Activated T-helper 2 cell treated with anti-CD3 and anti-CD28 coated beads, Interferon-gamma antibody, Interleukin-2, Interleukin-4, amounts not matched to agents 10 μg/mL and 5 μg/mL and 100 μg/mL, durations not matched to agents 14 hours and 24 hours and 36 hours (primary cell): ENCODE data around the gene GAB2. TPM values are rescaled to one million over a fixed set of nuclear protein-coding genes. Genes with fewer than 3 reads are reported as not detected.

Experiments used
- DNase-seq: peaks from one replicate; pipeline ENCODE4 v3.0.0; 2021; ENCODE audit warnings: low spot score
- H3K27ac Mint-ChIP-seq: one replicate; pipeline ENCODE4 v1.8.0; 2021; ENCODE audit warnings: mixed read lengths
- H3K27me3 Mint-ChIP-seq: one replicate; pipeline ENCODE4 v1.8.0; 2021; ENCODE audit warnings: low read depth, mixed read lengths
- H3K36me3 Mint-ChIP-seq: one replicate; pipeline ENCODE4 v1.8.0; 2021; ENCODE audit warnings: low read depth, mixed read lengths
- H3K4me1 Mint-ChIP-seq: one replicate; pipeline ENCODE4 v1.8.0; 2021; ENCODE audit warnings: low read depth, mixed read lengths
- H3K4me3 Mint-ChIP-seq: one replicate; pipeline ENCODE4 v1.8.0; 2021; ENCODE audit warnings: low read depth, mild to moderate bottlenecking, moderate library complexity, mixed read lengths
- H3K9me3 Mint-ChIP-seq: one replicate; pipeline ENCODE4 v1.8.0; 2021; ENCODE audit warnings: mixed read lengths
- intact Hi-C: fragments of 100-400 bp; cut with micrococcal nuclease; formaldehyde crosslinking; loops from one replicate; pipeline ENCODE4 v1.15.1; 2023
- total RNA-seq: library from RNA; stranded (reverse); gene quantifications from 2 replicates; pipeline ENCODE4 v1.2.3, GENCODE V29; 2022

GAB2 gene
- total RNA-seq, 1 donor from 2014 or later, result 32.8 TPM

GRCh38 chr11:78444726-78445125, 27.1 kb upstream of the GAB2 start:
- no peak overlapping the region for H3K27ac Mint-ChIP-seq
- no peak for DNase-seq
- H3K9me3 Mint-ChIP-seq, result no peaks in the 10 kb centered on the region
- H3K36me3 Mint-ChIP-seq, result peaks cover 30% of the 10 kb centered on the region
- H3K4me1 Mint-ChIP-seq, result peaks cover 3% of the 10 kb centered on the region
- intact Hi-C loops, result no loop called here
- no peak overlapping the region for H3K4me3 Mint-ChIP-seq
- H3K27me3 Mint-ChIP-seq, result no peaks in the 10 kb centered on the region

GRCh38 chr11:78441956-78442355, 24.3 kb upstream of the GAB2 start:
- no peak overlapping the region for H3K4me3 Mint-ChIP-seq
- H3K9me3 Mint-ChIP-seq, result no peaks in the 10 kb centered on the region

DNA sequence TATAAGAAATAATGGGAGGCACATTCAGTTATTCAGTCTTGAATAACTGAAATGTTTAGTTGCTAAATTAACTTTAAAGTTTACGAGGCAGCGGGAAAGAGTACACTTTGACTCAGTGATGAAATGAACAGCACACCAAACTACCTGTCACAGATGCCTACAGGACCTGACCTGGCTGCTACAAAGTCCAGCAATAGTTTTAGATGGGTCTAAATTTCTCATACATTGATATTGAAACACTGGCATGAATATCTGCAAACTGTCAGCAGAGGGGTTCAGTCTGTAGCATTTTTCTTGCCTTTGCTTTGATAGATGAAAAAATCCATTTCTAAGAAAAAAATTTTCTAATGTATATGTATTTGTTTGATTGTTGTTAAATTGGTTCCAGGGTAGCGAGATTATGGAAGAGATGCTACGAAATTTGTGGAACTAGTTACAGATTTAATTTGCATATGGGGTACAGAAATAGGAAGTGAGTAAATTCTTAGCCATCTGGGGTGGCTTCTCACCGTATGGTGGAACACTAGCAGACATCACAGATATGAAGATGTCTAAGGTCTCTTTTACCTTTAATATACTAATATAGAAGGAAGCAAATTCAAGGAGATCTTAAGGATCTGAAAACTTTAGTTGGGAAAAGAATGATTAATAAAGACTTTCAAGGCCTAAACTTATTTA, 20.8 kb upstream of the GAB2 start:
- Mint-ChIP-seq H3K4me3 (no peak overlapping the region), H3K27me3 (no peaks in the 10 kb centered on the region), H3K4me1 (peaks cover 4% of the 10 kb centered on the region), H3K36me3 (peaks cover 40% of the 10 kb centered on the region), H3K9me3 (no peaks in the 10 kb centered on the region), H3K27ac (no peak overlapping the region)
- intact Hi-C loops, result no loop called here
- DNase-seq, result no peak

More at GRCh38 chr11:78441956-78442355, 24.3 kb upstream of the GAB2 start:
- Mint-ChIP-seq H3K27ac (peak overlapping the region; percentile 29), H3K4me1 (peaks cover 4% of the 10 kb centered on the region), H3K27me3 (no peaks in the 10 kb centered on the region), H3K36me3 (peaks cover 42% of the 10 kb centered on the region)
- intact Hi-C loops, result no loop called here
- no peak for DNase-seq

GRCh38 chr11:78432956-78433355, 15.3 kb upstream of the GAB2 start:
- Mint-ChIP-seq H3K36me3 (peaks cover 25% of the 10 kb centered on the region), H3K27ac (no peak overlapping the region), H3K27me3 (no peaks in the 10 kb centered on the region), H3K4me1 (peaks cover 32% of the 10 kb centered on the region), H3K4me3 (no peak overlapping the region), H3K9me3 (no peaks in the 10 kb centered on the region)
- intact Hi-C loops, result no loop called here
- DNase-seq, result no peak

- peaks cover 41% of the 10 kb centered on the region for H3K4me1 Mint-ChIP-seq
- intact Hi-C loops, result no loop called here
- no peaks in the 10 kb centered on the region for H3K9me3 Mint-ChIP-seq
- H3K36me3 Mint-ChIP-seq, result peaks cover 22% of the 10 kb centered on the region
- no peak overlapping the region for H3K27ac Mint-ChIP-seq
- no peak overlapping the region for H3K4me3 Mint-ChIP-seq
- DNase-seq, result no peak
- no peaks in the 10 kb centered on the region for H3K27me3 Mint-ChIP-seq
Observed at GRCh38 chr11:78432058-78432515, 14.5 kb upstream of the GAB2 start.

DNA sequence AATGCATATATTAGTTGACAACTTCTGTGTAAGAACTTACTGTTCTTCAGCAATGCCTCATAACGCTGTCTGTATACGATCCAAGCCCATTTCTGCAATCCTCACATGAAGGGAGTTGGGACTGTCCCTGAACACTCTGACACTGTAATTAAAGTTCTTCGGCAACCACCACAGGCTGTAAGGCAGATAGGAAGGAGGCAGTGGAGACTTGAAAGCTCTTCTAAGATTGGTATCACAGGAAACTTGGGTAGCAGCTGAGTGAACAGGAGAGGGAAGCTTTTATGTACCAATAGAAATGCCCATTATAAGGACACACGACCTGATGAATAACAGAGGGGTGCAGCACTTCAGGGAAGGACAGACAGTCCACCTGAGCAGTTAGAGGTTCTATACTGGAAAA, 12.0 kb upstream of the GAB2 start:
- H3K36me3 Mint-ChIP-seq, result peaks cover 13% of the 10 kb centered on the region
- peaks cover 64% of the 10 kb centered on the region for H3K4me1 Mint-ChIP-seq
- no peak for DNase-seq
- no peaks in the 10 kb centered on the region for H3K9me3 Mint-ChIP-seq
- no peaks in the 10 kb centered on the region for H3K27me3 Mint-ChIP-seq
- H3K27ac Mint-ChIP-seq, result peak overlapping the region; percentile 79
- intact Hi-C loops, result loop anchor here (1.0 to 10.0 kb wide), 7 partner anchors 9 to 355 kb away; partner anchors contain the start of gene NDUFC2
- H3K4me3 Mint-ChIP-seq, result peak overlapping the region; percentile 32

- peak overlapping the region; percentile 32 for H3K4me3 Mint-ChIP-seq
- DNase-seq, result no peak
- no peaks in the 10 kb centered on the region for H3K27me3 Mint-ChIP-seq
- no peaks in the 10 kb centered on the region for H3K9me3 Mint-ChIP-seq
- H3K4me1 Mint-ChIP-seq, result peaks cover 69% of the 10 kb centered on the region
- peaks cover 16% of the 10 kb centered on the region for H3K36me3 Mint-ChIP-seq
- H3K27ac Mint-ChIP-seq, result peak overlapping the region; percentile 79
- intact Hi-C loops, result loop anchor here (1.0 to 10.0 kb wide), 7 partner anchors 9 to 354 kb away; partner anchors contain the start of gene NDUFC2
Observed at GRCh38 chr11:78429209-78429608, 11.6 kb upstream of the GAB2 start.

GRCh38 chr11:78428773-78429172, 11.2 kb upstream of the GAB2 start:
- Mint-ChIP-seq H3K27ac (peak overlapping the region; percentile 57), H3K27me3 (no peaks in the 10 kb centered on the region), H3K4me3 (peak overlapping the region; percentile 38), H3K4me1 (peaks cover 72% of the 10 kb centered on the region), H3K36me3 (peaks cover 18% of the 10 kb centered on the region), H3K9me3 (no peaks in the 10 kb centered on the region)
- intact Hi-C loops, result loop anchor here (1.0 to 10.0 kb wide), 7 partner anchors 8 to 354 kb away; partner anchors contain the start of gene NDUFC2
- DNase-seq, result no peak

DNA sequence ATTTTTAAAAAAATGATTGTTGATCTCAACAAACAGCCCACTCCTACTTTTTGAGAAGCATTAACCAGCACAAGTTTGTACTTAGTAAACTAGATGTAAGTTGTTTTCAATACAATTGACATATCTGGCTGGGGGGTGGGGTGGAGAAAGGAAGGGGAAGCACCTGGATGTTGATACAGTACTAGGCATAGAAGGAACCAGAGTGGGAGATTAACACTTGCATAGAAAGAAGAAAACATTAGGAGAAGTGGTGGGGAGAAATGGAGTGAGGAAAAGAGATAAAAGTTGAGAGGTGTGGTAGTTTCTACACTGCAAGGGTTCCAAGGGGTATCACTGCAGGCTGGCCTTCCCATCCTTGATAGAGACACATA, 10.6 kb upstream of the GAB2 start:
- peaks cover 74% of the 10 kb centered on the region for H3K4me1 Mint-ChIP-seq
- intact Hi-C loops, result loop anchor here (2.0 to 10.0 kb wide), 6 partner anchors 37 to 353 kb away; partner anchors contain the start of gene NDUFC2
- H3K4me3 Mint-ChIP-seq, result peak overlapping the region; percentile 53
- peak overlapping the region; percentile 81 for H3K27ac Mint-ChIP-seq
- DNase-seq, result no peak
- no peaks in the 10 kb centered on the region for H3K9me3 Mint-ChIP-seq
- H3K36me3 Mint-ChIP-seq, result peaks cover 18% of the 10 kb centered on the region
- H3K27me3 Mint-ChIP-seq, result no peaks in the 10 kb centered on the region

GRCh38 chr11:78427615-78428265, 10.1 kb upstream of the GAB2 start:
- Mint-ChIP-seq H3K4me3 (peak overlapping the region; percentile 53), H3K9me3 (no peaks in the 10 kb centered on the region), H3K36me3 (peaks cover 21% of the 10 kb centered on the region), H3K27ac (peak overlapping the region; percentile 81), H3K4me1 (peaks cover 77% of the 10 kb centered on the region), H3K27me3 (no peaks in the 10 kb centered on the region)
- intact Hi-C loops, result loop anchor here (1.0 to 10.0 kb wide), 7 partner anchors 10 to 353 kb away; partner anchors contain the start of genes GAB2 and NDUFC2
- no peak for DNase-seq

- DNase-seq, result no peak
- H3K27ac Mint-ChIP-seq, result peak overlapping the region; percentile 4
- H3K4me3 Mint-ChIP-seq, result peak overlapping the region; percentile 7
- H3K27me3 Mint-ChIP-seq, result no peaks in the 10 kb centered on the region
- no peaks in the 10 kb centered on the region for H3K9me3 Mint-ChIP-seq
- intact Hi-C loops, result loop anchor here (1.0 to 10.0 kb wide), 4 partner anchors 10 to 352 kb away; partner anchors contain the start of genes GAB2 and NDUFC2
- peaks cover 24% of the 10 kb centered on the region for H3K36me3 Mint-ChIP-seq
- H3K4me1 Mint-ChIP-seq, result peaks cover 80% of the 10 kb centered on the region
Observed at GRCh38 chr11:78426845-78427244, 9.2 kb upstream of the GAB2 start.

DNA sequence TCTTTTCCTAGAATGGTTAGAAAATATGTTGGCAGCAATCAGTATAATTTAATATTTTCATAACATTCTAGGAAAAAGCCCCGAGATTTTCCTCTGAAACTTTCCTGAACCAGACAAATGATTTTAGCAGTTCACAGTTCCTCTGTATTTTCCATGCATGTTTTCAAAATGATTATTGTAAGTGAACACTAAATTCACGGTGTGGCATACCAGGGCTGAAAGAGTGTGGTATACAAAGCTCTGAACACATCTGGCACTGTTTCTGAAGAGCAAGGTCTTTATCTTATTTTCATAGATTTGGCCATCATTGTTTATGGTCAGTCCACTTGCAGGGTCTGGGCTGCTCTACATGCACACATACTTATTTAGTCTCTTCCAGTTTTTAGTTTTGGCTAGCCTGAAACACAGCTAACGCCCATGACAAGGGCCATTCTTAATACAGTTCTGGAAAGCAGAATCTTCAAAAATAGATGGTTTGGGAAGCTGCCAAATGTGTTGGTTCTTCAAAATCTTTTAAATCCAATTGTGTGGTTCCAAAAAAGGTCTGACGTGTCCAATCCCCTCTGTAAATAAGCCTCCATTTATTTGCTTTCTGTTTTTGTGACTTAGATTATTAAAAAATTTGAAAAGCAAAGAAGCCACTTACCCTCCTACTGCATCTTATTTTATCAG, 7.9 kb upstream of the GAB2 start:
- H3K27me3 Mint-ChIP-seq, result no peaks in the 10 kb centered on the region
- intact Hi-C loops, result loop anchor here (5.0 to 10.0 kb wide), 3 partner anchors 83 to 351 kb away; partner anchors contain the start of gene NDUFC2
- peak overlapping the region; percentile 73 for H3K27ac Mint-ChIP-seq

More for the DNA sequence above, 7.9 kb upstream of the GAB2 start:
- no peaks in the 10 kb centered on the region for H3K9me3 Mint-ChIP-seq
- peaks cover 20% of the 10 kb centered on the region for H3K36me3 Mint-ChIP-seq
- DNase-seq, result no peak
- H3K4me1 Mint-ChIP-seq, result peaks cover 83% of the 10 kb centered on the region
- H3K4me3 Mint-ChIP-seq, result no peak overlapping the region
